AG04449 (cell line): ENCODE results near the gene PCDHB15.
"Not testable (repeated sequence)": the region's sequence is repeated elsewhere in the genome, so short reads cannot be mapped to it uniquely, and the experiment has no call there.

ENCODE experiments used
- CTCF ChIA-PET: fragments of 350-600 bp; formaldehyde crosslinking; extraction: SDS; loops from one replicate; lab custom pipeline; 2021; ENCODE audit warnings: antibody characterized with exemption; lab: Yijun Ruan, JAX
- POLR2A ChIA-PET: fragments of 400-600, 350-600 bp; formaldehyde crosslinking; extraction: SDS; loops from one replicate; lab custom pipeline; 2020; ENCODE audit warnings: antibody characterized with exemption, inconsistent platforms; lab: Yijun Ruan, JAX
- DNase-seq: peaks from one replicate; pipeline ENCODE4 v3.0.0-alpha.2; 2010; ENCODE audit warnings: low read depth, low spot score
- H3K4me3 ChIP-seq: 2 replicates; pipeline ENCODE4 v1.5.1; 2011; ENCODE audit warnings: low read depth, mild to moderate bottlenecking, control low read depth, low read length
- CTCF ChIP-seq: IDR thresholded peaks from one replicate; pipeline ENCODE4 v1.5.1; 2011; ENCODE audit warnings: mild to moderate bottlenecking, moderate library complexity, low read length, control low read depth, inconsistent platforms; ENCODE audit not compliant: insufficient read depth; ENCODE audit errors: missing control alignments

The PCDHB15 gene

GRCh38 chr5:141245250-141245717 lies at the start of gene PCDHB15:
PCDHB15 (plus strand) TSS chr5:141245395; CDS start chr5:141245579, 184 bp downstream.
- no peak for TF ChIP-seq CTCF
- no peak for DNase-seq
- ChIA-PET CTCF (interaction anchor here (0.7 to 2.6 kb wide), 7 partner anchors 13 to 322 kb away, joined by 3 to 13 read pairs (median 3); partner anchors contain the start of gene TAF7), POLR2A (no interaction called here)
- peak within 1 kb of the TSS; percentile 6; the same call in 1 of the 2 replicates for H3K4me3 ChIP-seq

GRCh38 chr5:141196363-141196762 lies 48.8 kb upstream of the PCDHB15 start:
- H3K4me3 ChIP-seq, result no peak overlapping the region
- no peak for DNase-seq
- ChIA-PET CTCF (interaction anchor here (0.9 to 1.2 kb wide), 3 partner anchors 9 to 364 kb away, joined by 3 to 5 read pairs (median 3); partner anchors contain the start of gene PCDHB9), POLR2A (no interaction called here)
- no peak for TF ChIP-seq CTCF

GRCh38 chr5:141199359-141200235 lies 45.6 kb upstream of the PCDHB15 start, which contains the start of gene PCDHB11:
PCDHB11 (plus strand) TSS chr5:141199627; CDS start chr5:141199775, 148 bp downstream.
- ChIA-PET POLR2A (interaction anchor here (0.6 kb wide), 1 partner anchor 393 kb away, joined by 4 read pairs; no protein-coding TSS in a partner anchor), CTCF (interaction anchor here (0.6 to 2.3 kb wide), 6 partner anchors 9 to 365 kb away, joined by 3 to 15 read pairs (median 3); partner anchors contain the start of genes PCDHB12 and PCDHB8)
- TF ChIP-seq CTCF, result no peak
- H3K4me3 ChIP-seq, result no peak within 1 kb of the TSS
- DNase-seq, result no peak

GRCh38 chr5:141201126-141201525 lies 44.1 kb upstream of the PCDHB15 start:
- H3K4me3 ChIP-seq, DNase-seq, POLR2A ChIA-PET, CTCF ChIA-PET: not testable (repeated sequence)

- POLR2A ChIA-PET, CTCF ChIA-PET, H3K4me3 ChIP-seq, DNase-seq: not testable (repeated sequence)
These were observed 43.5 kb upstream of the PCDHB15 start for GRCh38 chr5:141201646-141202045.

GRCh38 chr5:141208478-141208877 lies 36.7 kb upstream of the PCDHB15 start, which contains the start of gene PCDHB12:
PCDHB12 (plus strand) TSS chr5:141208719; CDS start chr5:141208908, 189 bp downstream.
- H3K4me3 ChIP-seq, result no peak within 1 kb of the TSS; the same call in 1 of the 2 replicates
- no peak for TF ChIP-seq CTCF
- POLR2A ChIA-PET, result no interaction called here
- CTCF ChIA-PET, result interaction anchor here (0.6 to 2.8 kb wide), 10 partner anchors 9 to 359 kb away, joined by 3 to 26 read pairs (median 3); partner anchors contain the start of genes PCDHB11, PCDHB14, PCDHB8 and PCDHB9
- DNase-seq, result no peak

- POLR2A ChIA-PET, CTCF ChIA-PET, DNase-seq, H3K4me3 ChIP-seq: not testable (repeated sequence)
These were observed 34.9 kb upstream of the PCDHB15 start for GRCh38 chr5:141210281-141210680.

GRCh38 chr5:141210849-141211248 lies 34.3 kb upstream of the PCDHB15 start:
- POLR2A ChIA-PET, DNase-seq, CTCF ChIA-PET, H3K4me3 ChIP-seq: not testable (repeated sequence)

- POLR2A ChIA-PET, H3K4me3 ChIP-seq, DNase-seq: not testable (repeated sequence)
- CTCF ChIA-PET, result interaction anchor here (0.7 to 1.9 kb wide), 2 partner anchors 18 to 350 kb away, joined by 3 to 6 read pairs; no protein-coding TSS in a partner anchor
These were observed 31.4 kb upstream of the PCDHB15 start, which contains the start of gene PCDHB13 for GRCh38 chr5:141213656-141214339. PCDHB13 (plus strand) TSS chr5:141213919; CDS start chr5:141214124, 205 bp downstream.

- CTCF ChIA-PET, DNase-seq, POLR2A ChIA-PET, H3K4me3 ChIP-seq: not testable (repeated sequence)
These were observed 30.6 kb upstream of the PCDHB15 start for GRCh38 chr5:141214583-141214982.
